HG03521 (cell line): ENCODE data around the gene PRRT4.

Source experiments
- ATAC-seq: cut with Tn5 transposase; IDR thresholded peaks from one replicate; pipeline ENCODE4 v1.9.1; 2021; ENCODE audit warnings: mild to moderate bottlenecking, moderate library complexity; ENCODE audit not compliant: unreplicated experiment

The PRRT4 gene

DNA sequence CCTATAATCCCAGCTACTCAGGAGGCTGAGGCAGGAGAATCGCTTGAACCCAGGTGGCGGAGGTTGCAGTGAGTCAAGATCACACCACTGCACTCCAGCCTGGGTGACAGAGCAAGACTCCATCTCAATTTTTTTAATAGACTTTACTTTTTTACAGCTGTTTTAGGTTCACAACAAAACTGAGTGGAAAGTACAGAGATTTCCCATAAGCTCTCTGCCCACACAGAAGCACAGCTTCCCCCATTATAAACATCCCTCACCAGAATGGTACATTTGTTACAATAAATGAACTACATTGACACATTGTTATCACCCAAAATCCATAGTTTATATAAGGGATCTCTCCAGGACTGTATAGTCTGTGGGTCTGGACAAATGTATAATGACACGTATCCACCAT is 14.6 kb upstream of the PRRT4 start:
- no peak for ATAC-seq

DNA sequence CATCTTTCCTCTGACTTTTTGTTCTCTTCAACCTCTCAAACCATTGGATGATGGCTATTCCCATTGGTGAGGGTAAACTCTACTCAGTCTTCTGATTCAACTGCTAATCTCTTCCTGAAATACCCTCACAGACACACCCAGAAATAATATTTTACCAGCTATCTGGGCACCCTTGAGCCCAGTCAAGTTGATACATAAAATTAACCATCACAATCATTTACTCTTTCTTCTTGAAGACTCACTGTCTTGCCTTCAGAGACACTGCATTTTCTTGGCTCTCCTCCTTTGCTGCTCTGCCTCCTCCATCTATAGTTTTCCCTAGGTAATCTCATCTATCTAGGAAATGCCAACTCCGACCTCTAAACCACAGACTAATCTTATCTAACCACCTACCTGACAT is 12.6 kb upstream of the PRRT4 start:
- ATAC-seq: no peak

- ATAC-seq: no peak
Measured at GRCh38 chr7:128373606-128374005, 12.1 kb upstream of the PRRT4 start.

DNA sequence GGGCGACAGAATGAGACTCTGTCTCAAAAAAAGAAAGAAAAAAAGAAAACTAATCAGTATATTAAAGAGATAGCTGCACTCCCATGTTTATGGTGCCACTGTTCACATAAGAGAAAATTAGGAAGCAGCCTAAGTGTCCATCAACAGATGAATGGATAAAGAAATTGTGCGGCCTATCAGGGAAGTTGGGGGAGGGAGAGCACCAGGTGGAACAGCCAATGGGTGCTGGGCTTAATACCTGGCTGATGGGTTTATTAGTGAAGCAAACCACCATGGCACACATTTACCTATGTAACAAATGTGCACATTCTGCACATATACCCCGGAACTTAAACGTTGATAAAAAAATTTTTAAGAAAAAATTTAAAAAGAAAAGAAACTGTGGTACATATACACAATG is 9.0 kb upstream of the PRRT4 start:
- ATAC-seq: no peak

DNA sequence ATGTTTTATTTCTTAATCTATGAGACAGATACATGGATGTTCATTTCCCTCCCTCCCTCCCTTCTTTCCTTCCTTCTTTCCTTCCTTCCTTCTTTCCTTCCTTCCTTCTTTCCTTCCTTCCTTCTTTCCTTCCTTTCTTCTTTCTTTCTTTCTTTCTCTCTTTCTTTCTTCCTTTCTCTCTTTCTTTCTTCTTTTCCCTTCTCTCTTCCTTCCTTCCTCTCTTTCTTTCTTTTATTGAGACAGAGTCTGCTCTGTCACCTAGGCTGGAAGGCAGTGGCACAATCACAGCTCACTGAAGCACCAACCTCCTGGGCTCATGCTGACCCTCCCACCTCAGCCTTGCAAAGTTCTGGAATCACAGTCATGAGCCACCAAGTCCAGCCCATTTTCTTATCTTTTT is 5.5 kb upstream of the PRRT4 start:
- ATAC-seq: no peak

DNA sequence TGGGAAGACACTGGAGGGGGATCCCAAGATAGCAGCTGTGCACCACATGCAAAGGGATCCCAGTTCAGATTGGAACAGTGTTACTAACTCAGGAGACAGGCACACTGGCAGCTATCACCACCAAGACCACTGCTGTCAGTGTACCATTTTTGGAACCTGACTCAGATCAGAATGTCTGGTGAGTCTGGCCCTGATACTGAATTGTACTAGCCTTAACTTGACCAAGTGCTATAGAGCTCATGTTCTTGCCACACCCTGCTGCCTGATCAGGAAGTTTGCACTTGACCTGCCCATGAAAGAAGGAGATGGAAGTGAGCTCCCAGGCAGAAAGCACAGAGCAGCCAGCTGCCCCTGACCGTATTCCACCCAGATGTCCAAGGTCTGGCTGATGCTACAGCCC is 4.8 kb upstream of the PRRT4 start:
- ATAC-seq: no peak

DNA sequence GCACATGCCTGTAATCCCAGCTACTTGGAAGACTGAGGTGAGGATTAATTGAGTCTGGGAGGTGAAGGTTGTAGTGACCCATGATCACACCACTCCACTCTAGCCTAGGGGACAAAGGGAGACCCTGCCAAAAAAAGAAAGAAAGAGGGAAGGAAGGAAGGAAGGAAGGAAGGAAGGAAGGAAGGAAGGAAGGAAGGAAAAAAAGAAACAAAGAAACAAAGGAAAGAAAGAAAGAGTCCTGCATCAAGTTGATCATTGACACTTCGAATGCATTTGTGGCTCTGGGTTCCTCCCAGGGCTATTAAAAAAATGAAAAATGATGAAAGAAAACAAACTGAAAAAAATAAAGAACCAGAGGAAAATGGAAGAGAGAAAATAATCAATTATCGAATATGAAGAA is 3.9 kb upstream of the PRRT4 start:
- ATAC-seq: no peak

GRCh38 chr7:128364166-128364870 is 2.8 kb upstream of the PRRT4 start:
- ATAC-seq: no peak

DNA sequence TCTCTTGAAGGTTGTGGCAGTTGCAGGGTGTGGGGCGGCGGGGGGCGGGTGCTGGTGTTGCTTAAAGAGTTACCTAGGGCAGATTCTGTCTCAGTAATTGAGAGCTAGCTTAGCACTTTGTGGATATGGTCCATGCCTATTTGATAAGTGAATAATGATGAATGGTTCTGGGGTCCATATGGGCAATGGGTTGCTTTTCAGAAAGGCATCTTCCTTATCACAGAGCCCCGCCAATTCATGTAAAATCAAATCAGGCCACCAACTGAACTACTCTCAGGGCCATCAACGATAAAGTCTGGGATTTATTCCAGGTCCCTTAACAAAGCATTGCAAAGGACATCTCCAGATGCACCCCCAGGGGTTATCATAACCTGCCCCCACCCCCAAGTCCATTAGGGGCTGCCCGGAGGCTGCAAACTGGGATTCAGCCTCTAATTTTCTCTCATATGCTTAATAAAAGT is 1.8 kb upstream of the PRRT4 start:
- no peak for ATAC-seq

GRCh38 chr7:128362670-128363069 is 1.2 kb upstream of the PRRT4 start:
- ATAC-seq: no peak

DNA sequence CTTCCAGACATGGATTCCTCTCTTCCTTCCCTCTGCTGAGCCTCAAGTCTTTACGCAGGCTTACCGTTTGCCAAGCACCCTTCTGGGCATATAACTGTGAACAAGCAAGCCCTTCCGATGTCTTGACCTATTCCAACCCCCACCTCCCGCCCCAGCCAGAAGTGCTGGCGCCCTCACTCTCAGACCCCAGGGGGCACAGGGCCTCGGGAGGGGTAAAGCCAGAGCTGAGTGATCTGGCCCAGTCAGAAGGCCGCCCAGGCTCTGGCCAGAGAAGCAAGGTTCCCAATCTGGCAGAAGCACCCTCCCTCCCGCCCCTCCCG is 1.2 kb downstream of the PRRT4 start:
- ATAC-seq: no peak

DNA sequence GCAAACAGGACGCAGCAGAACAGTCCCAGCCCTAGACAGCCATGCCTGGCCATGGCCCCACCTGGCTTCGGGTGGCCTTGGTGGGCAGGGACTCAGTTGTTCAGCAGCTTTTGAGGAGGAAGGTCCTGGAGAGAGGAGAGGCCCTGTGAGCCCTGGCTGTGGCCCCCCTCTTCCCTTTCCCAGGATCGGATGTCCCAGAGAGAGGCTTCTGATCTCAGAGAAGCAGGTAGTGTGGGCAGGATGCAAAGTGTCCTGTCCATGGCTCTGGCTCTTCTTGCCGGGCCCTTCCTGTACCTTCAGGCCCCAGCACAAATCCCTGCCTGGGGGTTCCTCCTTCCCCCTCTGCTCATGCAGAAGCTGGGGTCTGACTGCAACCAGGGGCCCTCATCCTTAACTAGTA is 1.6 kb downstream of the PRRT4 start:
- no peak for ATAC-seq

DNA sequence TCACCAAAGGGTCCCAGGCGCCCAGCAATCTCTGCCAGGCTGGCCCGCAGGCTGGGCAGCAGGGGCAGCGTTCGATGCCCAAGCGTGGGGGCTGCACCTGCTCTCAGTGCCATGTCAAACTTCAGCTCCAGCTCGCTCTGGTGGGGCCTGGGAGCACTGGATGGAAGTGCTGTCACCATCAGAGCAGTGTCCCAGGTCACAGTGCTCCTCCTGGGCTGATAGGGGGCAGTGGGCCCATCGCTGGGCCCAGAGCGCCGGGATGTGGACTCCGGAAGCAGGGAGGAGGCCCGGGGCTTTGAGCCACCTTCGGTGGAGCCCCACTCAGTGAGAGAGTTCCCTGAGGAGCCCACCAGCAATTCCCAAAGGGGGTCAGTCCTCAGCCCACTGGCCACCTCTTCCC is 2.2 kb downstream of the PRRT4 start:
- ATAC-seq: no peak

DNA sequence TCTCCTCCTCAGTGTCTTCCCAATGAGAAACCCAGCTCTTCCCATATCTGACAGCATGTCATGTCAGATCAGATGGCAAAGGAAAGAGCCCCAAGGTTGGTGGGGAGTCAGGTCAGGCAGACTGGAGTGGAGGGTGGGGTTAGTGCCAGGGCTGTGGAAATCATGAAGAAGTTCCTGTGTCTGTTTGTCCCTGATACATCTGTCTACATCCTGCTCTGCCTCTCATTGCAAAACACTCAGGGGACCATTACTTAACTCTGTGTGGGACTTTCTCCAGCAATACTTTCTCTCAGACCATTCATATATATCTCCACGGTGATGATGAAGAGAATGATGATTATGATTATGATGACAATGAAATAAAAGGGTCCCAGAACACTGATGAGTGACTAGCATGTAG is 3.3 kb downstream of the PRRT4 start:
- ATAC-seq: no peak

GRCh38 chr7:128357217-128357613 is 4.3 kb downstream of the PRRT4 start:
- no peak for ATAC-seq

DNA sequence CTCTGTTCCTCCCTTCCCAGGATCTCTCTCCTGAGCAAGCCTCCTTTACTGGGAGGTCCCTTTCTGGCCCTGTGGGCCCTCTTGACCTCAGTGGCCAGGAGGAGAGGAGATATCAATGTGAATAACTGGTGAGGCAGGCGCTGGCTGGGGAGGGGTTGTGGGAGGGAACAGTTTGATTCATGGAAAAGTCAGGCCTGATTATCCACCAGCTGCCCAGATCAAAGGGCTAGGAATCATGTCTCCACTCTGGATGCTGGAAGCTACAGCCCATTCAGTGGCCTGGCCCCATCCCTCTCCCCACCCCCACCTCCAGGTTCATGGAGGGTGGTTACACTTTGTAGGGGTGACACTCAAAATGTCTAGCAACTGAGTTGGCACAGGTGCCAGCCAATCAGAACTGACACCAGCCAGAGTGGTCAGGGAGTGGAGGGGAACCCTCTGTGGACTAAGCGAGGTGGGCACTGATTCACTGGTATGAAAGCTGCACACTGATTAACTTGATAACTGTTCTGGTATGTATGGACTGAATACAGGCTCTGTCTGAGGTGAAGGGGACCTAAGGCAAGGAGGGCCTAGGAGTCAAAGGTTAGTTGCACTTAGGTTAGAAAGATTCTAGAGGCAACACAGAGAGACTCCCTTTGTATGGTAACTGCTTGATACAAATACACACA is 4.8 kb downstream of the PRRT4 start:
- no peak for ATAC-seq

DNA sequence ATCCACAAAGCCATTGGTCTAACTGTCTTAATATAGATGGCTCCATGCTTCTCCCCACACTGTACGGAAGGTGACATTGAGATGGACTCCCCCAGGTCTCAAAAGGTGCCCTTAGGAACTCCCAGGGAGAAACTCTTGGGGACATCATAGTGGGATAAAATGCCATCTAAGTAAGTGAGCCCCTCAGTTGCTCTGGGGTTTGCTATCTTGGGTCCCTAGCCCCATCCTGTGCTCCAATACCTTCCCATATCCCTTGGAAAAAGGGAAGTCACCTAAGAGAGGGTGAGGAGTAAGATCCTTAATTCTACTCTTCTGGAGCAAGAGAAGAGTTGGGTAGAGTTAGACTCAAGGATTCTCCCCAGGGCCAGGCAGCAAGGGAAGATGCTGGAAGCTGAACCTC is 7.9 kb downstream of the PRRT4 start:
- no peak for ATAC-seq

GRCh38 chr7:128353189-128353588 is 8.3 kb downstream of the PRRT4 start:
- no peak for ATAC-seq

DNA sequence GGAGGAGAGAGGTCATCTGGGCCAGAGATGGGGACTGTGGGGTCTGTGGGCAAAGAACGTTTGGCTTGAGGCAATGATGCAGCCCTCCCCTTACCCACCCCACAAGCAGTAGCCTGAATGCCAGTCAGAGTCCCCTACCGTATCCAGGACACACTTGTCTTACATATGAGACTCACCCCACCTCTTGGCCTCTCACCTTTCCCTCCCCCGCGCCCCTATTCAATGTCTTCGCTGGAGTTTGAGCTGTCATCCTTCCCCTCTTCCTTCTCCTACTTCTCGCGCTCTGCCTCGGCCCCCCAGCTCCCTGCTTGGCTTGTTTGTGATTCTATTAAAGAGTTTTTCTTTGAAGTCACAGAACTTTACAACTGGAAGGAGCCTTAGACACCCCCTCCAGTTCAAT is 8.9 kb downstream of the PRRT4 start:
- no peak for ATAC-seq

DNA sequence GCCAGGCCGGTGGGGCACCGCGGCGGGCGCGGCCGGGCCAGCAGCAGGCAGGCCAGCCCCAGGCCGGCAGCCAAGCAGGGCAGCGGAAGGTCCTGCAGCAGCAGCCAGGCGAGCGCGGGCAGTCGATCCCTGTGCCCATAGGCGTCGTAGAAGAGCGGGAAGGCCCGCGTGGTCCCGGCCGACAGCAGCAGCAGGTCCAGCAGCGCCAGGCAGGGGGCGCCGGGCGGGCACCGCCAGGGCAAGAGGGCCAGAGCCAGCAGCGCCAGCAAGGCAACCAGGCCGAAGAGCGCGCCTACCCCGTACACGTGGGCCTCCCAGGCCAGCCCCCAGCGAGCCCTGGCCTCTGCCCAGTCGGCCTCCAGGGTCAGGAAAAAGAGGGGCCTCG is 9.3 kb downstream of the PRRT4 start:
- ATAC-seq: no peak

GRCh38 chr7:128351296-128352152 is 10.0 kb downstream of the PRRT4 start:
- ATAC-seq: no peak

DNA sequence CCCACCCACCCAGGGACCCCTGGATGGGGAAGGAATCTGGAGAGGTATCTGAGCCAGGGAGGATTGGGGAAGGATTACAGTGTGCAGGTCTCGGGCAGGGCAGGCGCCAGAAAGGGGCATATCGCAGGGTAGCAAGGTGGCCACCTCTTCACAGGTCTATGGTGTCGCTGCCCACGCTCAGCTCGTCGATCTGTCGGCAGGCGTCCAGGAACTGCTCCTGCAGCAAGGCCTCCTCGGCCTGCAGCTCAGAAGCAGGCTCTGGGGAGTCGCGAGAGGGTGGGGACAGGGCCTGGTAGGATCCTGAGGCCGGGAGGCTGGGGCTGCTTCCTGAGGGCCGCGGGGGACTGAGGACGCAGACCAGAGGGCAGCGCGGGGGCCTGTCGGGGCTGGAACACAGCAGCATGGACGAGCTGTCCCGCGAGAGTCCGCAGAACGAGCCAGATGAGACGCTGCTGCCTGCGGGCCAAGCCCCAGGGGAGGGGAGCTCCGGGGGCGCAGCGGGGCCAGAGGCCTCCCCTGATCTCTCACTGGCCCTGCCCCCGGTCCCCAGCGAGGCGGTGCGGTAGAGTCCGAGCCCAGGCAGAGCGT is 10.7 kb downstream of the PRRT4 start:
- ATAC-seq: no peak
